ENCODE measurements around the gene ZNF586.

DNA sequence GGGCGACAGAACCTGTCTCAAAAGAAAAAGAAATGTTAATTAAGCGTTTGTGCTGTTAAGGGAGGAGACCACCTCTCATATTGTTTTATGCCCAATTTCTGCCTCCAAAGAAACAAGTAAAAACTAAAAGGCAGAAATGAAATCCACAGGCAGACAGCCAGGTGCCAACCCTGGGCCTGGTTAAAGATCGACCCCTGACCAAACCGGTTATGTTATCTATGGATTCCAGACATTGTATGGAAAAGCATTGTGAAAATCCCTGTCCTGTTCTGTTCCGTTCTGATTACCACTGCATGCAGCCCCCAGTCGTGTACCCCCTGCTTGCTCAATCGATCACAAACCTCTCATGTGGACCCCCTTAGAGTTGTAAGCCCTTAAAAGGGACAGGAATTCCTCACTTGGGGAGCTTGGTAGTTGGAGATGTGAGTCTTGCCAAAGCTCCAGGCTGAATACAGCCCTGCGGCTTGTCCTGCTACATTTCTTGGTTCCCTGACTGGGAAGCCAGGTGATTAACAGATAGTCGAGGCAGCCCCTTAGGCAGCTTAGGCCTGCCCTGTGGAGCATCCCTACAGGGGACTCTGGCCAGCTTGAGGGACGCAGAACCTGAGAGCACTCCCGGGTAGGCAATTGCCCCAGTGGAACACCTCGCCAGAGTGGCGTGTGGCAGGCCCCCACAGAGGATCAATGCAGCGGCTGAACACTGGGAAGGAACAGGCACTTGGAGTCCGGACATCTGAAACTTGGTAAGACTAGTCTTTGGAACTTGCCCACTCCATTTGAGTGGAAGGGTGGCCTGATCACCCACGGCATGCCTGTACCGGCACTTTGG is 46.0 kb downstream of the ZNF586 start:
- TF ChIP-seq, protein P1, sequence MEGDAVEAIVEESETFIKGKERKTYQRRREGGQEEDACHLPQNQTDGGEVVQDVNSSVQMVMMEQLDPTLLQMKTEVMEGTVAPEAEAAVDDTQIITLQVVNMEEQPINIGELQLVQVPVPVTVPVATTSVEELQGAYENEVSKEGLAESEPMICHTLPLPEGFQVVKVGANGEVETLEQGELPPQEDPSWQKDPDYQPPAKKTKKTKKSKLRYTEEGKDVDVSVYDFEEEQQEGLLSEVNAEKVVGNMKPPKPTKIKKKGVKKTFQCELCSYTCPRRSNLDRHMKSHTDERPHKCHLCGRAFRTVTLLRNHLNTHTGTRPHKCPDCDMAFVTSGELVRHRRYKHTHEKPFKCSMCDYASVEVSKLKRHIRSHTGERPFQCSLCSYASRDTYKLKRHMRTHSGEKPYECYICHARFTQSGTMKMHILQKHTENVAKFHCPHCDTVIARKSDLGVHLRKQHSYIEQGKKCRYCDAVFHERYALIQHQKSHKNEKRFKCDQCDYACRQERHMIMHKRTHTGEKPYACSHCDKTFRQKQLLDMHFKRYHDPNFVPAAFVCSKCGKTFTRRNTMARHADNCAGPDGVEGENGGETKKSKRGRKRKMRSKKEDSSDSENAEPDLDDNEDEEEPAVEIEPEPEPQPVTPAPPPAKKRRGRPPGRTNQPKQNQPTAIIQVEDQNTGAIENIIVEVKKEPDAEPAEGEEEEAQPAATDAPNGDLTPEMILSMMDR (IDR thresholded peaks at IDR 0.05), result no peak
- TF ChIP-seq POLR2A (IDR thresholded peaks at IDR 0.05; ENCODE audit: low read depth), result no peak
- no peak for TF ChIP-seq EP300 (IDR thresholded peaks at IDR 0.05)
- TF ChIP-seq POLR2AphosphoS5 (IDR thresholded peaks at IDR 0.05), result no peak

All from esophagus muscularis mucosa (tissue), 4 donors.